Activated CD8-positive, alpha-beta T cell treated with anti-CD3 and anti-CD28 coated beads for 36 hours (primary cell): ENCODE results near the gene XPC. TPM values are rescaled to one million over a fixed set of nuclear protein-coding genes. Genes with fewer than 3 reads are reported as not detected.
A peak's percentile ranks its signal among the peaks of the same experiment; 100 is the strongest.

Experiments
- ATAC-seq: fragments of 200-7000 bp; cut with Tn5 transposase; one replicate; pipeline ENCODE4 v1.10.0; 2021; ENCODE audit warnings: mild to moderate bottlenecking, moderate library complexity
- CTCF ChIA-PET: fragments of 350-600 bp; sonication (Branson Sonifier 250); formaldehyde crosslinking; loops from one replicate; lab custom pipeline; 2021; ENCODE audit warnings: antibody characterized with exemption; lab: Charles Lee
- POLR2A ChIA-PET: fragments of 350-600 bp; sonication (Branson Sonifier 250); formaldehyde crosslinking; loops from one replicate; lab custom pipeline; 2021; ENCODE audit warnings: antibody characterized with exemption; lab: Charles Lee
- DNase-seq: peaks from one replicate; pipeline ENCODE4 v3.0.0-alpha.2; 2020
- H3K27ac Mint-ChIP-seq: one replicate; pipeline ENCODE4 v1.8.0; 2021; ENCODE audit warnings: mild to moderate bottlenecking, mixed read lengths
- H3K27me3 Mint-ChIP-seq: one replicate; pipeline ENCODE4 v1.8.0; 2021; ENCODE audit warnings: mixed read lengths
- H3K36me3 Mint-ChIP-seq: one replicate; pipeline ENCODE4 v1.8.0; 2021; ENCODE audit warnings: low read depth, mixed read lengths
- H3K4me1 Mint-ChIP-seq: one replicate; pipeline ENCODE4 v1.8.0; 2021; ENCODE audit warnings: low read depth, mixed read lengths
- H3K4me3 Mint-ChIP-seq: one replicate; pipeline ENCODE4 v1.8.0; 2021; ENCODE audit warnings: mild to moderate bottlenecking, moderate library complexity, mixed read lengths
- H3K9me3 Mint-ChIP-seq: one replicate; pipeline ENCODE4 v1.8.0; 2021; ENCODE audit warnings: mixed read lengths
- intact Hi-C: fragments of 100-400 bp; cut with micrococcal nuclease; formaldehyde crosslinking; loops from one replicate; pipeline ENCODE4 v1.10.0; 2022
- total RNA-seq, 2 experiments: library from RNA; stranded (reverse); gene quantifications; one replicate each; pipeline ENCODE4 v1.2.3, GENCODE V29; 2021
- TF ChIP-seq, protein P1 (sequence below): fragments of 200-600 bp; IDR thresholded peaks from one replicate; pipeline ENCODE4 v1.8.0; 2022; ENCODE audit warnings: antibody characterized with exemption, mild to moderate bottlenecking

Gene XPC
- total RNA-seq, 2 experiments from 2014 or later, result 23.5 to 24.8 TPM

DNA sequence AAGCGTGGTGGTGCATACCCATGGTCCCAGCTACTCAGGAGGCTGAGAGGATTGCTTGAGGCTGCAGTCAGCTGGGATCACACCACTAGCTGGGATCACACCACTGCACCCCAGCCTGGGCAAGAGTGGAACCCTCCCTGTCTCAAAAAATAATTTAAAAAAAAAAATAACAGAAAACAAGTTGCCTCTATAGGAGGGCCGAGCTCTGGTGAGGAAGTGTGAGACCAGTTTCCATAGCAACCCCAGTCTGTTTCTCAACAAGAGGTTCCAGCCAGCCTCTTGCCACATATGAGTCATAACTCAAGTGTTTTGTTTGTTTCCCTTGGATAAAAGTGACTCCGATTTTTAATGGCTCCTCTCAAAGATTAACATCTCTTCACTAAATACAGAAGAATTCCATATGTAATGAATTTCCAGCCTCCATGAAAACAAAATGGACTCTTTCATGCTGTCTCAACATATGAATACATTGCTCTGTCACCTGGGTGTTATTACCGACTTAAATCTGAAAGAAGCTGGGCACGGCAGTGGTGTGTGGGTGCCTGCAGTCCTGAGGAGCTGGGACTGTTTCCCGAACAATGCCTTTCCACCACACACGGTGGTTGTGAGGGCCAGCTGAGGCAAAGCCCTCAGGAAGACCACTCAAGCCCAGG, 33.9 kb downstream of the XPC start:
- Mint-ChIP-seq H3K9me3 (no peaks in the 10 kb centered on the region), H3K36me3 (peaks cover 21% of the 10 kb centered on the region), H3K27ac (peak overlapping the region; percentile 87), H3K4me3 (peak overlapping the region; percentile 38), H3K27me3 (no peaks in the 10 kb centered on the region), H3K4me1 (peaks cover 43% of the 10 kb centered on the region)
- DNase-seq, result peak; percentile 76
- CTCF ChIA-PET, result interaction anchor here (1.3 to 2.7 kb wide), 5 partner anchors 19 to 260 kb away, joined by 3 to 12 read pairs (median 4); partner anchors contain the start of genes CHCHD4 and TMEM43
- POLR2A ChIA-PET, result interaction anchor here (0.6 to 3.7 kb wide), 8 partner anchors 9 to 507 kb away, joined by 3 to 23 read pairs (median 4); partner anchors contain the start of genes CCDC174, CHCHD4, LSM3 and TMEM43
- intact Hi-C loops, result loop anchor here (2.0 to 5.0 kb wide), 2 partner anchors 20 to 33 kb away; partner anchors contain the start of genes CHCHD4, LSM3, TMEM43 and XPC
- TF ChIP-seq, protein P1, sequence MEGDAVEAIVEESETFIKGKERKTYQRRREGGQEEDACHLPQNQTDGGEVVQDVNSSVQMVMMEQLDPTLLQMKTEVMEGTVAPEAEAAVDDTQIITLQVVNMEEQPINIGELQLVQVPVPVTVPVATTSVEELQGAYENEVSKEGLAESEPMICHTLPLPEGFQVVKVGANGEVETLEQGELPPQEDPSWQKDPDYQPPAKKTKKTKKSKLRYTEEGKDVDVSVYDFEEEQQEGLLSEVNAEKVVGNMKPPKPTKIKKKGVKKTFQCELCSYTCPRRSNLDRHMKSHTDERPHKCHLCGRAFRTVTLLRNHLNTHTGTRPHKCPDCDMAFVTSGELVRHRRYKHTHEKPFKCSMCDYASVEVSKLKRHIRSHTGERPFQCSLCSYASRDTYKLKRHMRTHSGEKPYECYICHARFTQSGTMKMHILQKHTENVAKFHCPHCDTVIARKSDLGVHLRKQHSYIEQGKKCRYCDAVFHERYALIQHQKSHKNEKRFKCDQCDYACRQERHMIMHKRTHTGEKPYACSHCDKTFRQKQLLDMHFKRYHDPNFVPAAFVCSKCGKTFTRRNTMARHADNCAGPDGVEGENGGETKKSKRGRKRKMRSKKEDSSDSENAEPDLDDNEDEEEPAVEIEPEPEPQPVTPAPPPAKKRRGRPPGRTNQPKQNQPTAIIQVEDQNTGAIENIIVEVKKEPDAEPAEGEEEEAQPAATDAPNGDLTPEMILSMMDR, result no peak
- ATAC-seq, result peak; percentile 84

- TF ChIP-seq, protein P1, result no peak
- peak overlapping the region; percentile 87 for H3K27ac Mint-ChIP-seq
- ATAC-seq, result no peak
- intact Hi-C loops, result loop anchor here (2.0 to 5.0 kb wide), 2 partner anchors 19 to 34 kb away; partner anchors contain the start of genes CHCHD4, LSM3, TMEM43 and XPC
- ChIA-PET POLR2A (interaction anchor here (0.7 to 3.7 kb wide), 3 partner anchors 10 to 878 kb away, joined by 3 to 23 read pairs (median 11); partner anchors contain the start of genes CHCHD4 and TMEM43), CTCF (interaction anchor here (0.9 to 2.7 kb wide), 5 partner anchors 18 to 259 kb away, joined by 3 to 12 read pairs (median 4); partner anchors contain the start of genes CHCHD4 and TMEM43)
- no peak overlapping the region for H3K4me3 Mint-ChIP-seq
- DNase-seq, result no peak
- H3K27me3 Mint-ChIP-seq, result no peaks in the 10 kb centered on the region
- H3K9me3 Mint-ChIP-seq, result no peaks in the 10 kb centered on the region
- peaks cover 43% of the 10 kb centered on the region for H3K4me1 Mint-ChIP-seq
- H3K36me3 Mint-ChIP-seq, result peaks cover 21% of the 10 kb centered on the region
Observed at GRCh38 chr3:14143271-14144225, 34.9 kb downstream of the XPC start.

- intact Hi-C loops, result loop anchor here (5.0 kb wide), 1 partner anchor 35 kb away; the partner anchor contains the start of genes LSM3 and XPC
- no peak overlapping the region for H3K4me3 Mint-ChIP-seq
- H3K36me3 Mint-ChIP-seq, result peaks cover 24% of the 10 kb centered on the region
- no peaks in the 10 kb centered on the region for H3K27me3 Mint-ChIP-seq
- peak; percentile 52 for DNase-seq
- no peaks in the 10 kb centered on the region for H3K9me3 Mint-ChIP-seq
- ATAC-seq, result peak; percentile 18
- peaks cover 43% of the 10 kb centered on the region for H3K4me1 Mint-ChIP-seq
- ChIA-PET CTCF (interaction anchor here (0.9 to 1.4 kb wide), 2 partner anchors 17 to 61 kb away, joined by 3 to 5 read pairs; no protein-coding TSS in a partner anchor), POLR2A (interaction anchor here (0.7 to 3.7 kb wide), 4 partner anchors 10 to 879 kb away, joined by 3 to 23 read pairs (median 7); partner anchors contain the start of genes CHCHD4 and TMEM43)
- TF ChIP-seq, protein P1, result no peak
- H3K27ac Mint-ChIP-seq, result peak overlapping the region; percentile 85
Observed at GRCh38 chr3:14142567-14143270, 35.7 kb downstream of the XPC start.

DNA sequence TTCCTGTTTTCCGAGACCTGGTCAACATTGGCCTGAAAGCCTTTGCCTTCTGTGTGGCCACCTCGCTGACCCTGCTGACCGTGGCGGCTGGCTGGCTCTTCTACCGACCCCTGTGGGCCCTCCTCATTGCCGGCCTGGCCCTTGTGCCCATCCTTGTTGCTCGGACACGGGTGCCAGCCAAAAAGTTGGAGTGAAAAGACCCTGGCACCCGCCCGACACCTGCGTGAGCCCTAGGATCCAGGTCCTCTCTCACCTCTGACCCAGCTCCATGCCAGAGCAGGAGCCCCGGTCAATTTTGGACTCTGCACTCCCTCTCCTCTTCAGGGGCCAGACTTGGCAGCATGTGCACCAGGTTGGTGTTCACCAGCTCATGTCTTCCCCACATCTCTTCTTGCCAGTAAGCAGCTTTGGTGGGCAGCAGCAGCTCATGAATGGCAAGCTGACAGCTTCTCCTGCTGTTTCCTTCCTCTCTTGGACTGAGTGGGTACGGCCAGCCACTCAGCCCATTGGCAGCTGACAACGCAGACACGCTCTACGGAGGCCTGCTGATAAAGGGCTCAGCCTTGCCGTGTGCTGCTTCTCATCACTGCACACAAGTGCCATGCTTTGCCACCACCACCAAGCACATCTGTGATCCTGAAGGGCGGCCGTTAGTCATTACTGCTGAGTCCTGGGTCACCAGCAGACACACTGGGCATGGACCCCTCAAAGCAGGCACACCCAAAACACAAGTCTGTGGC, 36.6 kb downstream of the XPC start:
- Mint-ChIP-seq H3K4me3 (no peak overlapping the region), H3K27me3 (no peaks in the 10 kb centered on the region), H3K36me3 (peaks cover 24% of the 10 kb centered on the region), H3K9me3 (no peaks in the 10 kb centered on the region), H3K4me1 (peaks cover 43% of the 10 kb centered on the region), H3K27ac (peak overlapping the region; percentile 85)
- ChIA-PET POLR2A (interaction anchor here (0.9 to 3.7 kb wide), 5 partner anchors 10 to 37 kb away, joined by 3 to 23 read pairs (median 4); partner anchors contain the start of genes CHCHD4, LSM3, TMEM43 and XPC), CTCF (interaction anchor here (1.5 kb wide), 1 partner anchor 37 kb away, joined by 5 read pairs; the partner anchor contains the start of genes LSM3 and XPC)
- ATAC-seq (no peak), DNase-seq (no peak)
- intact Hi-C loops, result loop anchor here (5.0 kb wide), 1 partner anchor 36 kb away; the partner anchor contains the start of genes LSM3 and XPC
- TF ChIP-seq, protein P1, result no peak
